Activated T-cell treated with anti-CD3 and anti-CD28 coated beads for 48 hours (primary cell): ENCODE data around the gene PDE8B.

Experiments
- DNase-seq: peaks from one replicate; pipeline ENCODE4 v3.0.0-alpha.2; 2020; ENCODE audit warnings: low read depth

Gene PDE8B

GRCh38 chr5:77409870-77410621 lies 199.6 kb downstream of the PDE8B start:
- no peak for DNase-seq

GRCh38 chr5:77413049-77413448 lies 202.6 kb downstream of the PDE8B start:
- no peak for DNase-seq

DNA sequence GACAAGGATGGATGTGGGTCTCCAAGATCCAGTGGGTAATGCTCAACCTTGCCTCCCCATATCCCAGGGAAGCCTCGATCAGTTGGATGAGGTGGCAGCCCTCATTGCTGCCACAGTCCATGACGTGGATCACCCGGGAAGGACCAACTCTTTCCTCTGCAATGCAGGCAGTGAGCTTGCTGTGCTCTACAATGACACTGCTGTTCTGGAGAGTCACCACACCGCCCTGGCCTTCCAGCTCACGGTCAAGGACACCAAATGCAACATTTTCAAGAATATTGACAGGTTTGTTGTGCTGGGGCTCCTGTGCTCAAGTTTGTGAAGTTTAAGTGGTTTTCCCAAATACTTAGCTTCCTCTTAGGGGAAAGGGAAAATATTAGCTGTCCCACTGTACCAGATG lies 207.7 kb downstream of the PDE8B start:
- no peak for DNase-seq

DNA sequence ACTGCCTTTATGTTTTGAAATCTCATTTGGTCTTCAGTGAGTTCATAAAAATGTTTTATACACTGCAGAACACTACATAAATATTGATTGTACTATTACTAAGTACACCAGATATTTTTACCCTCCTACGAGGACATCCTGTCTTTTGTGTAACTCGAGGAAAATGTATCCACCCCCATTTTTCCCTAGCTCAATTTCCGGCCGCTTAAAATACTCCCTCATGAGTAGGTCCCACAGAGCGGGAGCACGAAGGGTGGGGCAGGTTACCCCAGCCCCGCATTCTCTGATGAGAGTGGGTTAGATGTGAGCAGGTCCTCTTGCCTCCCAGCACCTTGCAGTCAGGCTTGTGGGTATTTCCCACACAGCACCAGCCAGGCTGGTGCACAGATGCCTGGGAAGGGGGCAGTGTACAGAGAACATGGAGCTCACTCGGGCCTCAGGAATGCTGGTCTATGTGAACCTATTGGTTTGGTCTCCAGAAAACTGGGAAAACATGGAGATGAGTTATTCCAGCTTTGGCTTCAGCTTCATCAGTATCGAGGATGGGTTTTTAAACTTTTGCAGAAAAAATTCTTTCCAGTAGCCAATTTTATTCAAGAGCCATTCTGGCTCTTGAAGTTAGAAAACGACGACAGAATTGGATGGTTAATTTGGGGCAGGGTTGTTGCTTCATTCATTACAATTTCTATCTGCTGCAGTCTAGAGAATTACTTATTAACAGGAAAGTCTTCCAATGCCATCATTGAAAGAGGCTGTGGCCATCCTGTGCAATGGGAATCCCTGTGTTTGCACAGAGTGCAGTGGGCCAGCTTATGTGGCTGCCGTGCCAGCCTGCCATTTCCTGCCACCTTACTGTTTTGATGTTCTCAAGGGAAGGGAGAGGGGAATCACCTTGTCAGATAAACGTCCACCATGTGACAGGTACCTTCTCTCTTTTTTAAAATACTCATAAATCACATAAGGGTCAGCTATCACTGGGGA lies 208.4 kb downstream of the PDE8B start:
- no peak for DNase-seq

DNA sequence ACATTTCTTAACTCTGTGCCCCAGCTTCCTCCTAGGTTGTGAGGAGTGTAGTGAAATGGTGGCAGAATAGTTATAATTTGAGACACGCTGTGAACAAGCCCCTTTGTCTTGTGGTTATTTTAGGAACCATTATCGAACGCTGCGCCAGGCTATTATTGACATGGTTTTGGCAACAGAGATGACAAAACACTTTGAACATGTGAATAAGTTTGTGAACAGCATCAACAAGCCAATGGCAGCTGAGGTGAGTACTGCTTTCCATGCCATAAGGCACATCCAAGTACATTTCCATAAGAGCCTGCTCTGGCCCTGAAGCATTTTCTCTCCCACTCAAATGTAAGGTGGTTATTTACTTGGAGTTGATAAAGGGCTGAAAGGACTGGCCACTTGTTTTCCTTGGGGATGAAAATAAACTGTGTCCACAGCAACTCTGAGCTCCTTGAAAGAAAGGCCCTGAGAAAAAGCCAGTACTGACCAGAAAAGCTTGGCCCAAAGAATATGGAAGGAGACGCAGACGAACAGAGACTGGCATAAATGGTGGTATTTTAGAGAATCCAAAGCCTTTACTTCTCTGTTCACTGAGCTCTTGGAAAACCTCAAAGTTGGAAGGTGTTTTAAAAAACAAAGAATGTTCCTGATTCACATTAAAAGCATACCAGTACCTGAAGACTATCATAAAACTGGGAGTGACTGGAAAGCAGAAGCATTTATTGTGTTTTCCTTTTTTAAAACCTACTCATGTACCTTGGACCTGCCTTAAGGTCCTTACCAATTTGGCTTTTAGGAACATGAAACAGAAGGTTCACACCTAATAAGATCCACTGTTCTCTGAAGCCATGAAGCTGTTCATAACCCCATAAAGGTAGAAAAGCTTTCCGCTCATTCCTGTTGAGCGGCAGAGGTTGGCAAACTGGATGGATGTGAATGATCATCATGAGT lies 209.4 kb downstream of the PDE8B start:
- DNase-seq = no peak

GRCh38 chr5:77420940-77421339 lies 210.5 kb downstream of the PDE8B start:
- no peak for DNase-seq

DNA sequence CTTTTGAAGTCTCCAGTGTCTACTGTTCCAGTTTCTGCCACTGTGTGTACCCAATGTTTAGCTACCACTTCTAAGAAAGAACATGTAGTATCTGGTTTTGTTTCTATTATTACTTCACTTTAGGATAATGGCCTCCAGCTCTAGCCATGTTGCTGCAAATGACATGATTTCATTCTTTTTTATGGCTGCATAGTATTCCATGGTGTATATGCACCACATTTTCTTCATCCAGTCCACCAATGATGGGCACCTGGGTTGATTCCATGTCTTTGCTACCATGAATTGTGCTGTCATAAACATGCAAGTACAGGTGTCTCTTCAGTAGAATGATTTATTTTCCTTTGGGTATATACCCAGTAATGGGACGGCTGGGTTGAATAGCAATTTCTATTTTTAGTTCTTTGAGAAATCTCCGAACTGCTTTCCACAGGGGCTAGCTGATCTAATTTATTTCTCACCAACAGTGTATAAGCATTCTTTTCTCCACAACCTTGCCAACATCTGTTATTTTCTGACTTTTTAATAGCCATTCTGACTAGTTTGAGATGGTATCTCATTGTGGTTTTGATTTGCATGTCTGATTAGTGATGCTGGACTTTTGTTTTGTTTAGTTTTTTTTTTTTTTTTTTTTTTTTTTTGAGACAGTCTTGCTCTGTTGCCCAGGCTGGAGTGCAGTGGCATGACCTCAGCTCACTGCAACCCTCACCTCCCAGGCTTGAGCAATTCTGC lies 212.7 kb downstream of the PDE8B start:
- DNase-seq = no peak

DNA sequence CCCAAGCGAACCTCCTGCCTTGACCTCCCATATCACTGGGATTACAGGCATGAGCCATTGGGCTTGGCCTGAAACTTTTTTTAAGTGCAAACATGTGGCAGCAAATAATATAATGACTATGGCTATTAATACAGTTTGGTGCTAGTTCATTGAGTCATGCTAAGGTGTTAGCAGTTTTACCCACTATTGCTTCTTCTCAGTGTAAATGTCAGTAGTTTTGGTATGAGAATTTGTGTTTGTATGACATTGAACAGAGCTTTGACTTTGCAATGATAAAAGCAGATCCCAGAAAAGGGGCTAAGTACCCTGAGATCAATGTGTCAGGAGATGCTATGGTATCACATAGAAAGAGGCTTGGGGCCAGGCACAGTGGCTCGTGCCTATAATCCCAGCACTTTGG lies 214.4 kb downstream of the PDE8B start:
- no peak for DNase-seq

GRCh38 chr5:77425420-77425819 lies 214.9 kb downstream of the PDE8B start:
- no peak for DNase-seq

DNA sequence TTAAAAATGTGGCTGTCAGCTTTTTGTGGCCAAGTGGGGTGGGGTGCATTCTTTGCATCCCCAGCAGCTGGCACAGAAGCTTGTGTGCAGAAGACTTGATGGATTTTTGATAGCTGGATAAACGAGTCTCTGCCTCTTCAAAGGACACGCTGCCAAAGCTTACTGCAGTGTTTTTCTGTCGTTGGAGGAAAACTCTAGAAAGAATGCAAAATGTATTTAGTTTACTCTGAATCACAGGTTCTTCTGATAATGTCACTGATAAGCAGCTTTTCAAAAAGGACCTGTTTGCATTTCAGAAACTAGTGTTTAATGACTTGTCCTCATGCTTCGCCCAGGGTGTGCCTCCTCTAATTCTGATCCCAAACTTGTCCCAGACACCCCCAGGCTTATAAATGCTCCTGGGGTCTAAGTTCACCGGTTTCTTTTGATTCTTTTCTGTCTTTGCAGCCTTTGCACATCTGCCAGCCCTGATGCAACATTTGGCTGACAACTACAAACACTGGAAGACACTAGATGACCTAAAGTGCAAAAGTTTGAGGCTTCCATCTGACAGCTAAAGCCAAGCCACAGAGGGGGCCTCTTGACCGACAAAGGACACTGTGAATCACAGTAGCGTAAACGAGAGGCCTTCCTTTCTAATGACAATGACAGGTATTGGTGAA lies 215.6 kb downstream of the PDE8B start:
- no peak for DNase-seq

DNA sequence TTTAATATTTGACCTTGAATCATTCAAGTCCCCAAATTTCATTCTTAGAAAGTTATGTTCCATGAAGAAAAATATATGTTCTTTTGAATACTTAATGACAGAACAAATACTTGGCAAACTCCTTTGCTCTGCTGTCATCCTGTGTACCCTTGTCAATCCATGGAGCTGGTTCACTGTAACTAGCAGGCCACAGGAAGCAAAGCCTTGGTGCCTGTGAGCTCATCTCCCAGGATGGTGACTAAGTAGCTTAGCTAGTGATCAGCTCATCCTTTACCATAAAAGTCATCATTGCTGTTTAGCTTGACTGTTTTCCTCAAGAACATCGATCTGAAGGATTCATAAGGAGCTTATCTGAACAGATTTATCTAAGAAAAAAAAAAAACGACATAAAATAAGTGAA lies 216.2 kb downstream of the PDE8B start:
- DNase-seq = no peak

DNA sequence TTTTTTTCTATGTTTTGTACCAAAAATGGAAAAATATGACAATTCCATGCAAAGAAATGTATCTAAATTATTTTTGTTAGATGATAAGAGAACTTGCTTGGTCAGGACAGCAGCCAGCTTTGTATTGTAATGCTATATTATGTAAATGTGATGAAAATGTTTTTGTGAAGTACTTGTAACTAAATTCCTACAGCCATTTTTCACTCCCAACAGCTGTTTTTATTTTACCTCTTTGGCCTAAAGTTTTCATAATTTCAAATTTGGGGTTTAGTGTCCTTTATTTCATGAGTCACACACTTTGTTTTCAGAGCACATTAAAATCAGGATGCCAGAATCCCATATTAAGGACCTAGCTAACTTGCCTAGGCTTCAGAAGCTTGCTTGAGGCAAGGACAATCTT lies 217.5 kb downstream of the PDE8B start:
- DNase-seq = no peak

DNA sequence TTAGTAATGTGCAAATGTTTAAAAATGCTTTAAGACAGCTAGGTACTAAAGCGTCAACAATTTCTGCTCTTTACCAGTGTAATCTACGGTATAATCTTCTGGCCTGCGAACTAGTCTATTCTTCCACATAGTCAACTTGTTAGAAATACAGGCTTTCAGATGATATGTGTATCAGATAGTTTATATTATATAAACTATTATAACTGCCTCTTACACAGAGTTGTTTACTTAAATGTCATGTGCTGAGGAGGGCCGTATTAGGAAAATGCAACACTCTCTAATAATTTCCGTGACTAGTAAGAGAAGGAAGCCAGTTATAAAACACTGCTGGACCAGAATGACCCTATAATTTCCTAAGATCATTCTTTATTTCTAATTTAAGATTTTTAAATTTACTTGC lies 218.0 kb downstream of the PDE8B start:
- DNase-seq = no peak

GRCh38 chr5:77430726-77431125 lies 220.2 kb downstream of the PDE8B start:
- no peak for DNase-seq

DNA sequence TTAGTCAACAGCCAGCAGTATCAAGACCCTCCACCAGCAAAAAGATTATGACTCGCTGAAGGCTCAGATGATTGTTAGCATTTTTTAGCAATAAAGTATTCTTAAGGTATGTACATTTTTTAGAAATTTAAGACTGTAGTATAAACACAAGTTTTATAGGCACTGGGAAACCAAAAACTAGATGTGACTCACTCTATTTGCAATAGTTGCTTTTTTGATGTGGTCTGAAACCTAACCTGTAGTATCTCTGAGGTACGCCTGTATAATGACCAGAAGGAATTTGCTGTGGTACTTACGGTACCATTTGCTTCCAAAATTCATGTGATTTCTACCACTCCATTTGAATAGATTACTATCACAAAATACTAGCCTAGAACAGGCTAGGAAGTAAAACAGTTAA lies 220.8 kb downstream of the PDE8B start:
- DNase-seq = no peak

- DNase-seq = no peak
Observed at GRCh38 chr5:77431719-77432118, 221.2 kb downstream of the PDE8B start.

GRCh38 chr5:77437194-77437593 lies 226.7 kb downstream of the PDE8B start:
- DNase-seq = no peak

DNA sequence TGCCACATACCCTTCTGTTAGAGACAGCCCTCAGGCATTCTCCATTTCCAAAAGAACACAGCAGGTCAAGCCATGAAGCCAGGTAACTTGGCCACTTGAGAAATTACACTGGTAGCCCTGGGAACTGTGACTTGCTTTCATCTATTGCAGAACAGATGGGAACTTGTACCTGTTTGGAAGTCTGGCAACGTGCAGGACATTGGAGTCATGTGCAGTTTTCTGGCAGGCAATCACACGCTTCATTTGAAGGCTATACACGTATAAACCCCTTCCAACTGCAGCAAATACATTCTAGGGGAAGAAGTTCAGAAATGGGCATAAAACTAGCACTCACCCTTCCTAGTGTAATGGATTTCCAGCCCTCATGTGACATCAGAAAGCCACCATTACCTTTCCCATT lies 227.6 kb downstream of the PDE8B start:
- no peak for DNase-seq

GRCh38 chr5:77443670-77444069 lies 233.2 kb downstream of the PDE8B start:
- DNase-seq = no peak

GRCh38 chr5:77444356-77444755 lies 233.9 kb downstream of the PDE8B start:
- no peak for DNase-seq

DNA sequence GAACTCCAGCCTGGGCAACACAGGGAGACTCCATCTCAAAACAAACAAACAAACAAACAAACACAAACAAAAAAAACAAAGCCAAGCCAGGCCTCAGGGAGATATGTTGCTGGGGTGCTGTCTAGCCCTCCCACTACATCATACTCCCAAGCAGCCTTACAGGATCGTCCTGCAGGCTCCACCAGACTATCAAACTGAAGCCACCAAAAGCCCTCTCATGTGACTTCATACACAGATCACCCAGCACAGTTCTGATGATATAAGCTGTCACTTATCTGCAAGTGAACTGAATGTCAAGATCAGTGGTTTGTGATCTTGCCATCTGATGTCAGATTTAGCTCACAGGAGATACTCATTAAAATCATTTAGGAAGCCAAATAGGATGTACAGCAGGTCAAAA lies 238.4 kb downstream of the PDE8B start:
- no peak for DNase-seq
